ENCODE measurements around the gene FAM229B.
"Not testable (repeated sequence)": the region's sequence is repeated elsewhere in the genome, so short reads cannot be mapped to it uniquely, and the experiment has no call there.

The FAM229B gene

DNA sequence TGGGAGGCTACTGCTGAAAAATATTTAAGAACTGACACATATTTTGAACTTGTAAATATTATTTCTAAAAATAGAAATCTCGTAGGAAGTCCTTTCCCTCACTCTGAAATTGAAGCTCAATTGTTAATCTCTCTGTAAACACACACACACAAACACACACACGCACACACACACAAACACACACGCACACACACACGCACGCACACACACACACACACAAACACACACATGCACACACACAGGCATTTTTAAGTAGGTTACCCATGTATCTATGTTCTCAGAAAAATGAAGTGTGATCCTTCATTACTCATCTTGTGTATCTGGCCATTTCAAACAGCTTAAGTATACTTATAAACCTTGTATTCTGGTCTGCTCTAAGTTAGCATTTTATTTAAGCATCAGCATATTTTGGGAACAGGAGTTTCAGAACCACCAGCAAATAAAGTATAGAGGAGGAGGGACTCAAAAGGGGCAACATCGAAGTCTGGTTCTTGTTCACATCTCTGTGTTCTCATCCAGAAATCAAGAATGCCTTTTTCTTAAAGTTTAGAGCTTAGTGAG, 21.9 kb upstream of the FAM229B start:
- DNase-seq: no peak

DNA sequence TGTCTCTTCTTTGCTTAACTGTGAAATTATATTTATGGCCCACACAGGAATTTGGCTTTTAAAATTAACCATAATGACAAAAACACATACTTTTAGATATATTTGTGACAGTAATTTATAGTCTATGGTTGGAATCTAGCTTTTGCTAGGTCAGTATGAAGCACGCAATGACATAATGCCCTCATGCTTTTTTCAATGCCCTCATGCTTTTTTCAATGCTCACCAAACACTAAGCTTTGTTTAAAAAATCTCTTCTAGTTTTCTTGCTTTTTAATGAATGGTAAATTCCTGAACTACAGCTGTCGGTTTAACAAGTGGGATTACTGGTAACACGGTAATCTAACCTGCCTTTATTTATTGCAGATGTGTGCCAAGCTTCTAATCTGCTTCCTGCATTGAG, 20.8 kb upstream of the FAM229B start:
- DNase-seq: no peak

DNA sequence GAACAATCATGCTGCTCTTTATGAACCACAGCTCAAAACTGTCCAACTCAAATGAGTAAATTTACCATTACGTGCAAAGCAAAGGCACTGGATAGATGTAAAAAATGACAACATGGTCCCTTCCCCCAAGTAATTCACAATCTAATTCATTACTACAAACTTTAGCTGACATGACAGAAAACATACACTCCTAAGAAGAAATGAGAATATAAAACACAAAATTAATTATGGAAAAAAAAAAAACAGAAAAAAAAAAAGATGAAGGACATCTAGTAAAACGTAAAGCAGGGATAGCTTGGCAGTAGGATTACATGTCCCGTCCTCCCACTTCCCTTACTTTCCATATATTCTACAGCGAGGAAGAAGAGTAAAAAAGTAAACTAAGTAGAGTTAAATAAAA, 5.8 kb upstream of the FAM229B start:
- no peak for DNase-seq

DNA sequence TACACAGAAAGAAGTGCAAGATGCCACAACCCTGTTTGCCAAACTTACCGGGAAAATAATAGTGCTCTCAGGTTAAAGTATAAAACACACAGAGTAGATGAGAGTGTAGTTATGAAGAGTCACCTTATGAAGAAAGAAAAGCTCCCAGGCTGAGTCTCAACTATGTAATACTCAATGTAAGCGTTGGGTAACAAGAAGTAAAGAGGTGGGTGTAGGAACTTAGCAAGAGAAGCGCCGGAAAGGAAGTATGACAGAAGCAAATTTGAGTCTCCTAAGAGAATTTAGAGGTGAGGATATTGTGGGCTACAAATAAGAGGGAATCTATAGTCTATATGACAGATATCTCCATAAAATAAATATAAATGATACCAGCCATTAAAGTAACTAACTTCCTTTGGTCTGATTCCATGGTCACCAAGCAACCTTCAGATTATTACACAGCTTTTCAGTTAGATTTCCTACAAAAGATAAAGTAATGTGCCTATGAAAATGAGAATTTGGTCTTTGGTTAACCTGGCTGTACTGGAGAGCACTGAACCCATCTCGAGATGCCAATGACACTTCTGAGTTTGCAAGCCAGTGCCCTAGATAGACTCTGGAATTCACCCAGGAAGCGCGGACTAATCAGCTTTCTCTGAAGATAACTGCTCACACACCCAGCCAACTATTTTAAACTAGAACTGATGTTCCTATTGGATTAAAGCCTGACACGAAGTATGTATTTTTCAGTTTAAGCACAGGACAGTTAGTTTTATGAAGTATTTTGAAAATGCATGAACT, 1.9 kb upstream of the FAM229B start:
- DNase-seq: no peak

DNA sequence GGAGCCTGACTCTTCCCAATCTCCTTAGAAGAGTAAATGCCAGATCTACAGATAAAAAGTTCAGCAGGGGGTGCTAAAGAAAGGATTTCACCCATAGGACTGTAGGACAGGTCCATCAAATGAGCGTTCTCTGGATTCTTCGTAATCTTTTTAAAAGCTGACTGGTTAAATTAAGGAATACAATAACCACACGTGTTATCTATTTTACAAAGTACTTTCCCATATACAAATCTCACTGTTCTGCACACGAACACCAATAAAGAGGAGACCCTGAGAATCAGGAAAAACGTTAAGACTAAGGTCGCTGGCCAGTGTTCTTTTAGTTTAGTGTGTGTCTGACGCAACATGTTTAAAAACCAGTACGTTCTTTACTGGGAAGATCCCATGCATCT, 651 bp upstream of the FAM229B start:
- no peak for DNase-seq

DNA sequence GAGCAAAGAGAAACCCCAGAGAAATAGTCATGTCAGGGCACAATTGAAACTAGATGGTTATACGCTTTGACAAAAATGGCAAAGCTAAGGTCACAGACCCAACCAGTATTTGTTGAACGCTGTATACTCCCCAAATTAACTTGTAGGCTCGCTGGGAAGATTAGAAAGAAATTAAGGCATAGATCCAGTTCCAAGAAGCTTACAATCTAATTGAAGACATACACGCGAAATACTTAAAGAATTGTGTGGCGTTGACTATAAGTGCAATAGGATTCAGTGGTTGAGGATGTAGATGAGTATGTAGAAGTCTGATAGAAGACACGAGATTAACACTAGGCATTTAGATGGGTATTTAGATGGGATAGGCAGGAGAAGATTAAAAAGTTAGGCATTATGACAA, 525 bp downstream of the FAM229B start:
- DNase-seq: no peak

DNA sequence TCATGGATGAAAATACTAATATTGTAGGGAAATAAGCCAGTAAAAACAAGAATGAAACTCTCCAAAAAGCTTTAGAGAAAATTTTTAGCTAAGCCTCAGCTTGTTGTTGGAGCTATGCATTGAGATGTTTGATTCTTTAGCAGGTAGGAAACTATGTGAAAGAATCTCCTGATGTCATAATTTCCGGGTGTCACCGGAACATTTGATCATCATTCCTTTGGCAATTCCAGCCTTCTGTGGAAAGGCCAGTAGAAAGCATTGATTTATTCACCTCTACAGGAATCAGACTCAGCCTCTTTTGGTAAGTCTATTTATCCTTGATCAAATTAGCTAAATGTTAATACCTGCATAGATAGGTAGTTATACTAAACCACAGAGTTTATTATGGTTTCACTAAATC, 9.5 kb downstream of the FAM229B start:
- no peak for DNase-seq

DNA sequence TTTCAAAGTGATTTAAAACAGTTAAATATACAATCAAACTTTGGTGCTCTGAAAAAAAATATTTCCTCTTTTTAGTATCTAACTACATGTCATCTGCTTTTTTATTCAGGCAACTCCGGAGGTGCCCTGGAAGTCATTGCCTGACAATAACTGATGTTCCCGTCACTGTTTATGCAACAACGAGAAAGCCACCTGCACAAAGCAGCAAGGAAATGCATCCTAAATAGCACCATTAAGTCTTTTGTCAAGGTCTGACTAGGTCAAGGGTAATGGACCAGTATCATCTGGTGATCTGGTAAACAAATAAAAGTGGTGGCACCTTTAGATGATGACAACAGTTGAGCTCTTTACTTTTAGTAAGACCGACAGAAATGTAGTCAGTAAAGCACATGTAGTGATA, 13.2 kb downstream of the FAM229B start:
- no peak for DNase-seq

DNA sequence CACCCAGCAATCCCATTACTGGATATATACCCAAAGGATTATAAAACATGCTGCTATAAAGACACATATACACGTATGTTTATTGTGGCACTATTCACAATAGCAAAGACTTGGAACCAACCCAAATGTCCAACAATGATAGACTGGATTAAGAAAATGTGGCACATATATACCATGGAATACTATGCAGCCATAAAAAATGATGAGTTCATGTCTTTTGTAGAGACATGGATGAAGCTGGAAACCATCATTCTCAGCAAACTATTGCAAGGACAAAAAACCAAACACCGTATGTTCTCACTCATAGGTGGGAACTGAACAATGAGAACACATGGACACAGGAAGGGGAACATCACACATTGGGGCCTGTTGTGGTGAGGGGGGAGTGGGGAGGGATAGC, 18.6 kb downstream of the FAM229B start:
- DNase-seq: not testable (repeated sequence)

DNA sequence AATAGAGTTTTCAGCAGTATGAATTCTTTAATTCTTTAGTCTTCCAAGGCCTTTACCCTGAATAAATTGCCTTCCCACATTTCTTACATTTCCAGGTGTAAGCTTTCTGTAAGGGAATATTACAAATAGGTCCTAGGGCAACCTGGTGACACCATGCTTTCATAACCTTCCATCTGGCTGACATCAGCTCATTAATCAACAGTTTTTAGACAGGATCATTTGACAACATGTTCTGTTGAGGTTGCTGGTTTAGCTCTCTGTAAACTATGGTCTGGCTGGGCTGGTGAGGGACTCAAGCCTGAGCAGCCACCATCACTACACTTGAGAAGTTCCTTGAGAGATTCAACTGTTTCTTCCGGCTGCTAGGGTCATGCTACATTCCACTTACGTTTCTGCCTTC, 19.2 kb downstream of the FAM229B start:
- no peak for DNase-seq

DNA sequence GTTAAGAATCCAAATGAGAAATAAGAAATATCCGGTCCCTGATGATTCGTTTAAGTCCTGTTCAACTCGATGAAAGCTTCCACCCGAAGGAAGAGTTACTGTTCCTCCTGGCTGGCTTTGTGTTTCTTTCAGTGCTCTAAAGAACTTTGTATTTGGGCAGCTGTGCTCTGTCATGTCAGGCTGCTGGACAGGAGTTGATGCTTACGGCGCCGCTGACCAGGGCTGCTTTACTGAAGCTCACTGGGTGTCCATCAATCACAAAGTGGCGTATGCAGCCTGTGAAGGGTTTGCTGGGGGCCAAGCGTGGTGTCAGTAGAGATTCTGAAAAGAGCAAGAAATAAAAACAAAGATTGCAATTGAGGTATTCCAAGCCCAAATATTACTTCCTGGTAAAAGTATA, 21.9 kb downstream of the FAM229B start:
- no peak for DNase-seq

DNA sequence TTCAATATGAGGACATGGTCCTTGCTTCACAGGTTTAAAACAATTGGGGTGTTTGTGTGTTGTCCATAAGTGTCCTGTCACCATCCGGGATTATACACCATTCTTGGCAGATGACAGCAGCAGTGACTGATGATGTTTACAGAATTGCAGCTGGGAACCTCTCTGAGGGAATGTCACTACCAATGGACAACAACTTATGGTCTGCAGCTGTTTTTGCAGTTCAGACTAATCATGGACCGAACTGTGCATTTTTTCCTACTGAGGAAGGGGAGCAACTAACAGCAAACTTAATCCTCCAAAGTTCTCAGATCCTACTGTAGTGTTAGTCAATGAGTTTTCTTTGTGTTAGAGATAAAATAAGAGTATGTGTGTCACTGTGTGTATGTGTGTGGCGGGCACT, 26.0 kb downstream of the FAM229B start:
- DNase-seq: no peak

DNA sequence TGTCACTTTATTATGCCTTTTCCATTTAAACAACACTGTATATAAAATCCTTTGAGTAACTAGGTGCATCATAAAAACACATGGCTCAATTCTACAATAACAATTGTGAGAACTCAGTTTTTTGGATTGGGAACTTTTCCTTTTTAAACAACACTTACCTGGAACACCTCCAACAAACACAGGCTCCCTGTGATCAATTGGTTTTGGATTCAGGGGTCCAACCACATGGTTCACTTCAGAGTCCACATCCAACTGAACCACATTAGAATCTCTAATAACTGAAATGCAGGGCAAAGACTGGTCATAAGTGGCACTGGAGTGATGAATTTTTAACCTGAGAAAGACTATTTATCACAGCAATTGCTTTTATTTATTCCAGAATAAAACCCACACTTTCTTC, 26.5 kb downstream of the FAM229B start:
- DNase-seq: no peak

DNA sequence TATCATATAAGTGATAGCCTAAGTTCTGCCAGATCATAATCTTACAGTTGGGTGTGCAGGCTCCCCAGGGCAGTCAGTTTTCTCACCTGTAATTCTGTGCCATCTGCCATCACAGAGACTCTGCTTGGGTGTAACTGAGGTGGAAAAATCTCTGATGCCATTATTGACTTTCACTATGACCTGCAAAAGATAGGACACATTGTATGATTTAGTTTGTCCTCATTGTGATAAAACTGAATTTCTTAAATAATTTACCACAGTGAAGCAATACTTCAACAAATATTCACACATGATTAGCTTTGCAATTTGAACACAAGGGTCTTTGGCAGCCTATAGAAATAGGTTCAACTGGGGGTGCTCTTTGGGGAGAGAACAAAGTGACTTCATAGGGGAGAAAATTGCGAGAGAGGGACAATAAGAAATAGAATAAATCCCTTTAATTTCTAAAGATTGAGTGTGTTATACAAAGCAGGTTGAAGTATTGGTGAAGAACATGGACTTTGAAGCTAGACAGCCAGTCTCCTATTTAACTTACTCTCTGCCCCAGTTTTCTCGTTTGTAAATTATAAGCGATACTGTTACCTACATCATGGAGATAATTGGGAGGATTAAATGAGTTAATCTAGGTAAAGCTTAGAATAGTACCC, 27.3 kb downstream of the FAM229B start:
- no peak for DNase-seq

DNA sequence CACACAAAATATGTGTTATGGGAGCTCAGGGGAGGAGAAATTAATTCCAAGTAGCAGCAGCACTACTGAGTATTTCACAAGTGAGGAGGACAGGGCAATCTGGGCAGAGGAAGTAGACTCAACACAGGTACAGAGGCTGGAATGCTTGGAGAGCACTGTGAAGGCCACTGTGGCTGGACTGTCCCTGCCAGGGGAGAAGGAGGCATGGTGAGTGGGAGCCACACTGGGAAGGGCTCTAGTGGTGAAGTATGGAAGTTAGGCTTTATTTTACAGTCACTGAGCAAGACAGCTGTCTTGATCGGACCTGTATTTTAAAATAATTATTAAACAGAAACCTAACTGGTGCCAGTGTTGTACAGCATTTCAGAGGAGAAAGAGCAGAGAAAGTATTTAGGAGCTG, 28.8 kb downstream of the FAM229B start:
- no peak for DNase-seq

DNA sequence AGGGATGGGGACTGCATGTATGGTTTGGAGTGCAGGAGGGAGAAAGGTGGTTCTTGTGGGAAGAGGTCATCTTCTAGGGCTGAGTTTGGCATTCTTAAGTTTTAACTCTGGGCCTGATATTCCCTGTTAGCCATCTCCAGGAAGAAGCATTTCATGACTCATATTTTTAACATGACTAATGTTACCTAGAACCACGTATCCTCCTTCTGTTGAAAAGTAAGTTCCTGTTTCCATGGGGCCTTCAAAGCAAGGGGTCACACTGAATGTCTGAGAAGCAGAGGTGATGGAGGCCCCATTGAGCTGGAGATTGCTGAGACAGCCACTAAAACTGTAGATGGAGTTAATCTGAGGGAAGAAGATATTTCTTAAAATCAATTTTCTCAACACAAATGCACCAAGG, 30.2 kb downstream of the FAM229B start:
- no peak for DNase-seq

DNA sequence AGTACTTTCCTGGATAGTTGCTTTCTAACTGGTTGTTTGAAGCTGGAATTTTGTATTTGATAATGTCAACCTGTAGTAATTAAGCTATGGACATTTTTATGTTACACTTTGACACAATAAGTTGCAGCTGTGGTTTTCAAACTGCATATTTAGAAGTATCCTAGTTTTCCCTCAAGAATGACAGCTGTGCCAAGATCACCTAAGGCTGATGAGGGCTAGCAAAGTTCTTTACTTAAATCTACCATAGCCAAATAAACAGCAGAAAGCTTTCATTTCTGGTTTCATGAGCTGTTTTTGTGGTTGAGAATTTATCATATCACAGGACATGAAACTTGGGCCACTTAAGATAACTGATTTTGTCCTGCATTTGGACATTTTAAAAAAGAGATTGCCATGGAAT, 30.6 kb downstream of the FAM229B start:
- DNase-seq: no peak

DNA sequence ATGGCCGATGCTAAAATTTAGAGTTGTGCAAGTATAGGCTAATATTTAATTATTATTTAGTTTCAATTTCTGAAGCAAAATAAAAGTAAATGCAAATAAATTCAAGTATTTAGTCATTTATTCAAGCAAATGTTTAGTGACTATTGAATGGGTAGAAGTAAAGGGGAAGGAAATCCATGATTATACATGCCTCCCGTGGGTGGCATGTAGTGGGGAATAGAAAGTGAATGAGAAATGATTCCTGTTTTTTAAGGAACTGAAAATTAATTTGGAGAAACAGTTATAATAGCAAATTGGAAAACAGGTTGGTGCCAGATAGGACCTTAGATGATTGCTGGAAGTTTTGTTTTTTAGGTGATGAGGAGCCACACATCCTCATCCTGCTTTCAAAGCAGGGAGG, 35.4 kb downstream of the FAM229B start:
- DNase-seq: no peak

DNA sequence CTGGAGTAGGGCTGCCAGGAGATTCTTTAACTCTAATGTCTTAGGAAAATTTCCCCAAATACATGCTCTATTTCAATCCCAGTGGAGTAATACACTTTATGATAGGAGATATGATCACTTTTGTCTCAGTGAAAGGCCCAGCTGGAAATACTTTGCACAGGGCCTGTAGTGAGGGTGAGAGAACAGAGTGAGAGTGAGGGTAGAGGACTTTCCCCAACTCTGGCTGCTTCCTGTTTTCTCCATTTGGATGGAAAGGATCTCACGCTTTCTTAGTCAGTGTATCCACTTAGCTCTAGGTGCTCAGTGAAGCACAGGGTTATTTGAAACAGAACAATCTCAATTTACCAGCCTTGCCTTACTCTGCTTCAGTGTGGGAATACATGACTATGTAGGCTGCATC, 36.6 kb downstream of the FAM229B start:
- DNase-seq: no peak

DNA sequence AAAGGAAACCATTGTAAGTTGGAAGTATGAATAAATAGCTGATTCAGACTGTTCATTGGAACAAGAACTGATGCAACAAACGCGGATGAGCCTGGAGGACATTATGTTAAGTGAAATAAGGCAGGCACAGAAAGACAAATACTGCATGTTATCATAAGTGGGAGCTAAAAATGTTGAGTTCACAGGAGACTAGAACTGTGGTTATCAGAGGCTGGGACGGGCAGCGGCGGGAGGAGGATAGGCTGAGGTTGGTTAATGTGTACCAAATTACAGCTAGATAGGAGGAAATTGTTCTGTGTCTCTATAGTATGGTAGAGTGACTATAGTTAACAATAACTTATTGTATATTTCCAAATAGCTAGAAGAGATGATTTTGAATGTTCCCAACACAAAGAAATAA, 40.8 kb downstream of the FAM229B start:
- DNase-seq: no peak

DNA sequence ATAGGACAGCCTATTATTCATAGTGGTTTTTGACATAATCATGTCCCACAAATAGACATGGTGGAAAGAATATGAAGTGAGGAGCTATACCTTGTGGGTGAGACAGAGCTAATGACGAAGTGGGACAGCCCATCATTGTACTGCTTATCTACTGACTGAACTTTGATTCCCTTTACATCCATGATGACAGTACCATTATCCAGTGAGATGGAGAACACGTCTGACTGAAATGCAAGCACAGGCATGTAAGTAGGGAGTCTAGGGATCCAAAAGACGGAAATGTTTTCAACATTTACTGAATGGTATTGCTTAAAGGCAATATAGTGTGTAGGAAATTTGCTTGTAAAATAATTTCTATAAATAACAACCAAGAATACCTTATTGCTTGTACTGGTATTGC, 43.5 kb downstream of the FAM229B start:
- DNase-seq: no peak

DNA sequence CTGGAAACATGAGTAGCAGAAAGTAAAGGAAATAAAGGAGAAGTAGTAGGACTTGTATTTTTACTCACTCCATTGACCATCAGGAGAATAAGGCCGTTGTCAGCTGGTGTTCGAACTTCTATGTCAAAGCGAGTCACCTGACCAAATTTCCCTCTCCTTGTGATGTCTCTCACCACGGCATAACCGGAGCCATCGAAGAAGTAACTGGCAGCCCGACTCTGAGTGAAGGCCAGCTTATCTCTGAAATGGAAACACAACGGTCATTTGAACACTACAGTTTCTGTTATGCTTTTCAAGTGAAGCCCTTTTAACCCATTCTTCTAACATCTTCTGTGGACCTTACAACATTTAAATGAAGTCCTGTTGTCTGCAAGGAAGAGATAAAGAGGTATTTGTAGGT, 51.7 kb downstream of the FAM229B start:
- DNase-seq: no peak

DNA sequence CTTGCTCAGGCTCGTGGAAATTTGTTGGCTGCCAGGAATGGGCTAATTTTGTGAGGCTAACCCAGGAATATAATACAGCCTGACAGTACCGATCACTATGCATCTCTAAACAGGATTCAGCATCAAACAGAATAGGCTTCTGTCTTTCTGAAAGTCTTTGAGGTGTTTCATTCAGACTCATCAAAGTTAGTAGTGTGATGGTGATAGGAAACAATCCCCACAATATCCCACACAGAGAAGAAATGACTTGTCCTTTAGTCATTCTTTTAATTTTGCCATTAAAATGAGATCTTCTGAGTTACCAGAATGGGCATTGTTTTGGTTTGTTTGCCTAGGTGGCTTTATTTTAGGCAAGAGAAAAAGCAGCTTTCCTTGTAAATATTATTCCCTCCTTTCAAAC, 54.3 kb downstream of the FAM229B start:
- DNase-seq: no peak

DNA sequence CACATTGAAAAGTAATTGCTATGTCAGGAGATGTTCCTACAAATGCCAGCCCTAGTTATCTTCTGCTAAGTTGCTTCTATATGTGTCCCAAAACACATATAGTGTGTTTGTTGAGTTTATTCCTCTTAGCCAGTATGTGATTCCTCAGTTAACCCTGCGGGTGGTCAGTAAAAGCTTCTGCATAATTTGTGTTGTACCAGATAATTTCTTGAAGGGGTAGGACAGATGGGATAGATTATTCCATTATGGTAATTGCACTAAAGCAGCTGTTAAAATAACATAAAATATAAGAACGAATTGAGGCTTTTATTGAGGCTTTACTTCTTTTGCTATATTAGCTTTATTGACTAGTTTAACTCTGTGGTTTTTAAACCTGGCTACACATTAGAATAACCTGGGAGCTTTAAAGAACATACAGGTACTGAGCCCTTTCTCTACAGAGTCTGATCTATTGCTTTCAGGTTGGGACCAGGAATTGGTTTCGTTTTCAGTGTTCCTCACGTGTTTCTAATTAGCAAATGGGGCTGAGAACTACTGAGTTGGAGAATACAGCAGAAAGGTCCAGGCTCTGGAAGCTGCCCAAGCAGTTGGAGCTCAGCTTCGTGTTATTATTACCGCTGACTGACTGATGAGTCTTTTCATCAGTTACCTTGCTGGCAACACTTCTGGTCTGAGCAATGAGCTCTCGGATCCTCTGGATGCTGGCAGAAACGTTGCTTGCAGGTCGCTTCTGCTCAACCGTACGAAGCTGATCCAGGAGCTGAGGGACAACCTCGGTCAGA, 56.9 kb downstream of the FAM229B start:
- DNase-seq: no peak
